ENCODE data around the gene ADH1C.
"Not testable (repeated sequence)": the region's sequence is repeated elsewhere in the genome, so short reads cannot be mapped to it uniquely, and the experiment has no call there.

The ADH1C gene

GRCh38 chr4:99382745-99383360 lies 30.3 kb upstream of the ADH1C start:
- Histone ChIP-seq H3K4me3 (ENCODE audit: low read depth, low read length) (no peak overlapping the region), H3K27ac (no peak overlapping the region), H3K9ac (no peak overlapping the region), H3K27me3 (ENCODE audit: control insufficient read depth, insufficient read depth, low read length) (no peaks in the 10 kb centered on the region), H2AFZ (no peak overlapping the region), H3K4me1 (no peaks in the 10 kb centered on the region), H3K4me2 (ENCODE audit: low read length) (no peak overlapping the region), H3K9me3 (ENCODE audit: control insufficient read depth, low read length) (no peaks in the 10 kb centered on the region), H3K36me3 (ENCODE audit: control insufficient read depth, insufficient read depth, low read length) (no peaks in the 10 kb centered on the region), H3K79me2 (no peaks in the 10 kb centered on the region)
- TF ChIP-seq CTCF (IDR thresholded peaks at IDR 0.05) = no peak

- Histone ChIP-seq H3K4me1 (no peaks in the 10 kb centered on the region), H3K9me3 (ENCODE audit: control insufficient read depth, low read length) (no peaks in the 10 kb centered on the region), H3K36me3 (ENCODE audit: control insufficient read depth, insufficient read depth, low read length) (no peaks in the 10 kb centered on the region), H2AFZ (no peak overlapping the region), H3K4me2 (ENCODE audit: low read length) (no peak overlapping the region), H3K79me2 (no peaks in the 10 kb centered on the region), H3K4me3 (ENCODE audit: low read depth, low read length) (no peak overlapping the region), H3K9ac (no peak overlapping the region), H3K27ac (no peak overlapping the region), H3K27me3 (ENCODE audit: control insufficient read depth, insufficient read depth, low read length) (no peaks in the 10 kb centered on the region)
- TF ChIP-seq CTCF (IDR thresholded peaks at IDR 0.05) = no peak
Measured at GRCh38 chr4:99381588-99382175, 29.1 kb upstream of the ADH1C start.

- no peak overlapping the region for H3K9ac ChIP-seq
- H3K4me3 ChIP-seq (ENCODE audit: low read depth, low read length) = no peak overlapping the region
- H3K36me3 ChIP-seq (ENCODE audit: control insufficient read depth, insufficient read depth, low read length) = no peaks in the 10 kb centered on the region
- H3K27ac ChIP-seq = no peak overlapping the region
- TF ChIP-seq CTCF (IDR thresholded peaks at IDR 0.05) = no peak
- H3K4me1 ChIP-seq = no peaks in the 10 kb centered on the region
- H2AFZ ChIP-seq = no peak overlapping the region
- no peaks in the 10 kb centered on the region for H3K27me3 ChIP-seq (ENCODE audit: control insufficient read depth, insufficient read depth, low read length)
- H3K9me3 ChIP-seq (ENCODE audit: control insufficient read depth, low read length) = no peaks in the 10 kb centered on the region
- H3K79me2 ChIP-seq = no peaks in the 10 kb centered on the region
- no peak overlapping the region for H3K4me2 ChIP-seq (ENCODE audit: low read length)
Measured at GRCh38 chr4:99379571-99379970, 27.0 kb upstream of the ADH1C start.

- H3K79me2 ChIP-seq = no peaks in the 10 kb centered on the region
- TF ChIP-seq CTCF (IDR thresholded peaks at IDR 0.05) = no peak
- H3K4me1 ChIP-seq = no peaks in the 10 kb centered on the region
- H2AFZ ChIP-seq = no peak overlapping the region
- no peak overlapping the region for H3K4me3 ChIP-seq (ENCODE audit: low read depth, low read length)
- H3K27ac ChIP-seq = no peak overlapping the region
- no peaks in the 10 kb centered on the region for H3K27me3 ChIP-seq (ENCODE audit: control insufficient read depth, insufficient read depth, low read length)
- H3K4me2 ChIP-seq (ENCODE audit: low read length) = no peak overlapping the region
- H3K36me3 ChIP-seq (ENCODE audit: control insufficient read depth, insufficient read depth, low read length) = no peaks in the 10 kb centered on the region
- no peak overlapping the region for H3K9ac ChIP-seq
- no peaks in the 10 kb centered on the region for H3K9me3 ChIP-seq (ENCODE audit: control insufficient read depth, low read length)
Measured at GRCh38 chr4:99378876-99379275, 26.3 kb upstream of the ADH1C start.

GRCh38 chr4:99377341-99377740 lies 24.8 kb upstream of the ADH1C start:
- not testable (repeated sequence) for H3K27me3 ChIP-seq (ENCODE audit: control insufficient read depth, insufficient read depth, low read length); H3K27ac ChIP-seq; H3K4me1 ChIP-seq; H2AFZ ChIP-seq; H3K9me3 ChIP-seq (ENCODE audit: control insufficient read depth, low read length); H3K4me3 ChIP-seq (ENCODE audit: low read depth, low read length); H3K36me3 ChIP-seq (ENCODE audit: control insufficient read depth, insufficient read depth, low read length); H3K79me2 ChIP-seq; H3K4me2 ChIP-seq (ENCODE audit: low read length); H3K9ac ChIP-seq

GRCh38 chr4:99372464-99372863 lies 19.9 kb upstream of the ADH1C start:
- not testable (repeated sequence) for H3K27ac ChIP-seq; H3K4me2 ChIP-seq (ENCODE audit: low read length); H3K4me3 ChIP-seq (ENCODE audit: low read depth, low read length); H3K9ac ChIP-seq; H3K4me1 ChIP-seq; H3K79me2 ChIP-seq; H3K9me3 ChIP-seq (ENCODE audit: control insufficient read depth, low read length); H2AFZ ChIP-seq; H3K27me3 ChIP-seq (ENCODE audit: control insufficient read depth, insufficient read depth, low read length); H3K36me3 ChIP-seq (ENCODE audit: control insufficient read depth, insufficient read depth, low read length)

GRCh38 chr4:99367817-99368216 lies 15.3 kb upstream of the ADH1C start:
- not testable (repeated sequence) for H3K27me3 ChIP-seq (ENCODE audit: control insufficient read depth, insufficient read depth, low read length); H3K36me3 ChIP-seq (ENCODE audit: control insufficient read depth, insufficient read depth, low read length); H3K9me3 ChIP-seq (ENCODE audit: control insufficient read depth, low read length); H3K9ac ChIP-seq; H3K4me2 ChIP-seq (ENCODE audit: low read length); H3K4me3 ChIP-seq (ENCODE audit: low read depth, low read length); H3K4me1 ChIP-seq; H2AFZ ChIP-seq; H3K27ac ChIP-seq; H3K79me2 ChIP-seq

Measured in parathyroid adenoma (tissue), 2 donors.